Left renal cortex interstitium (tissue), 4 donors: Measurements from ENCODE around the gene CBS. TPM values are rescaled to one million over a fixed set of nuclear protein-coding genes. Genes with fewer than 3 reads are reported as not detected.
"Not testable (repeated sequence)": the region's sequence is repeated elsewhere in the genome, so short reads cannot be mapped to it uniquely, and the experiment has no call there.

Experiments
- DNase-seq, 4 donors: peaks; one replicate each; pipeline ENCODE4 v3.0.0-alpha.2; 2013; ENCODE audit warnings: low read depth in 4 of 4, low spot score in 2 of 4, missing footprints in 1 of 4
- polyA plus RNA-seq, 4 donors: library from polyadenylated mRNA; unstranded; fragments of 120-200 nt; gene quantifications; one replicate each; pipeline ENCODE4 v1.2.1, GENCODE V29; 2013; ENCODE audit not compliant: insufficient read length in 4 of 4

The CBS gene
- polyA plus RNA-seq, 4 donors = 19.8 to 63.8 (median 40.4) TPM

GRCh38 chr21:43069682-43070081 is 6.0 kb downstream of the CBS start:
- not testable (repeated sequence) for DNase-seq

- DNase-seq = not testable (repeated sequence)
These were observed 7.6 kb downstream of the CBS start for GRCh38 chr21:43068065-43068464.

GRCh38 chr21:43066690-43067089 is 8.9 kb downstream of the CBS start:
- not testable (repeated sequence) for DNase-seq

GRCh38 chr21:43065991-43066390 is 9.6 kb downstream of the CBS start:
- not testable (repeated sequence) for DNase-seq

GRCh38 chr21:43064265-43064917 is 11.2 kb downstream of the CBS start:
- not testable (repeated sequence) for DNase-seq

- DNase-seq = not testable (repeated sequence)
These were observed 12.5 kb downstream of the CBS start for GRCh38 chr21:43062955-43063664.

GRCh38 chr21:43053112-43053511 is 22.5 kb downstream of the CBS start:
- not testable (repeated sequence) for DNase-seq

GRCh38 chr21:43045876-43046821 is 29.5 kb downstream of the CBS start:
- DNase-seq = not testable (repeated sequence)

GRCh38 chr21:43045165-43045875 is 30.3 kb downstream of the CBS start:
- not testable (repeated sequence) for DNase-seq

- DNase-seq = not testable (repeated sequence)
These were observed 31.1 kb downstream of the CBS start for GRCh38 chr21:43044547-43044946.

- not testable (repeated sequence) for DNase-seq
These were observed 32.3 kb downstream of the CBS start for GRCh38 chr21:43043291-43043690.

- DNase-seq = not testable (repeated sequence)
These were observed 33.5 kb downstream of the CBS start for GRCh38 chr21:43042169-43042568.

- DNase-seq = not testable (repeated sequence)
These were observed 37.0 kb downstream of the CBS start for GRCh38 chr21:43038659-43039044.

GRCh38 chr21:43037918-43038658 is 37.5 kb downstream of the CBS start:
- DNase-seq = not testable (repeated sequence)

- DNase-seq = not testable (repeated sequence)
These were observed 38.7 kb downstream of the CBS start for GRCh38 chr21:43036889-43037288.

- no peak for DNase-seq
These were observed 40.8 kb downstream of the CBS start for GRCh38 chr21:43034826-43035225.

- DNase-seq = no peak
These were observed 41.5 kb downstream of the CBS start for GRCh38 chr21:43034101-43034500.

- no peak for DNase-seq
These were observed 44.5 kb downstream of the CBS start for GRCh38 chr21:43031121-43031619.

- DNase-seq = no peak
These were observed 45.9 kb downstream of the CBS start for GRCh38 chr21:43029785-43030184.
